HG03432 (cell line): ENCODE measurements around the gene ELFN1.
"Not testable (repeated sequence)": the region's sequence is repeated elsewhere in the genome, so short reads cannot be mapped to it uniquely, and the experiment has no call there.

Source experiments
- ATAC-seq: cut with Tn5 transposase; IDR thresholded peaks from one replicate; pipeline ENCODE4 v1.9.1; 2021; ENCODE audit warnings: mild to moderate bottlenecking, moderate library complexity; ENCODE audit not compliant: unreplicated experiment

ELFN1 gene

GRCh38 chr7:1752771-1753563, 82.9 kb downstream of the ELFN1 start:
- no peak for ATAC-seq

DNA sequence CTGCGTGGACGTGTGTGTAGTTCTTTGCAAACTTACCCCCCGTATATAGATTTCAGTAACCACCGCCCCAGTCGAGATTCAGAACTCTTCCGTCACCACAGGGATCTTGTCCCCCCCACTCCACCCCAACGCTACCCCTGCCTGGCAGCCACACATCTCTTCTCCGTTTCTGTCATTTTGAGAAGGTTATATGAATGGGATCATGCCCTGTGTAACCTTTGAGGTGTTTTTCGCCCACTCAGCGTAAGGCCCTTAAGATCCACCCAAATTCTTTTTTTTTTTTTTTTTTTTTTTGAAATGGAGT, 83.4 kb downstream of the ELFN1 start:
- ATAC-seq, result no peak

DNA sequence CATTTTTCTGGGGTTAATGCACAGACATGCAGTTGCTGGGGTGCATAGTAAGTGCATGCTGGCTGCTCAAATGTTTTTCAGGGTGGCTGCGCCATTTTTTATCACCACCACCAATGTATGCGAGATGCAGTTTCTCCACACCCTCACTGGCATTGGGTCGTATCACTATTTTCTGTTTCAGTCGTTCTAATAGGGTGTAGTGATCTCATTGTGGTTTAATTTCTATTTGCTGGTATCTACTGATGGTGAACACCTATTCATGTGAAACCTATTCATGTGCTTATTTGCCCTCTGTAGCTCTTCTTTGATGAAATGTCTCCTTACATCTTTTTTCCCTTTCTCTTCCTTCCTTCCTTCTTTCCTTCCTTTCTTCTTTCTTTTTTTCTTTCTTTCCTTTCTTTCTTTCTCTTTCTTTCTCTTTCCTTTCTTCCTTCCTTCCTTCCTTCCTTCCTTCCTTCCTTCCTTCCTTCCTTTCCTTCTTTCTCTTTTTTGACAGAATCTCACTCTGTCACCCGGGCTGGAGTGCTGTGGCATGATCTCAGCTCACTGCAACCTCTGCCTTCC, 84.3 kb downstream of the ELFN1 start:
- ATAC-seq, result no peak

DNA sequence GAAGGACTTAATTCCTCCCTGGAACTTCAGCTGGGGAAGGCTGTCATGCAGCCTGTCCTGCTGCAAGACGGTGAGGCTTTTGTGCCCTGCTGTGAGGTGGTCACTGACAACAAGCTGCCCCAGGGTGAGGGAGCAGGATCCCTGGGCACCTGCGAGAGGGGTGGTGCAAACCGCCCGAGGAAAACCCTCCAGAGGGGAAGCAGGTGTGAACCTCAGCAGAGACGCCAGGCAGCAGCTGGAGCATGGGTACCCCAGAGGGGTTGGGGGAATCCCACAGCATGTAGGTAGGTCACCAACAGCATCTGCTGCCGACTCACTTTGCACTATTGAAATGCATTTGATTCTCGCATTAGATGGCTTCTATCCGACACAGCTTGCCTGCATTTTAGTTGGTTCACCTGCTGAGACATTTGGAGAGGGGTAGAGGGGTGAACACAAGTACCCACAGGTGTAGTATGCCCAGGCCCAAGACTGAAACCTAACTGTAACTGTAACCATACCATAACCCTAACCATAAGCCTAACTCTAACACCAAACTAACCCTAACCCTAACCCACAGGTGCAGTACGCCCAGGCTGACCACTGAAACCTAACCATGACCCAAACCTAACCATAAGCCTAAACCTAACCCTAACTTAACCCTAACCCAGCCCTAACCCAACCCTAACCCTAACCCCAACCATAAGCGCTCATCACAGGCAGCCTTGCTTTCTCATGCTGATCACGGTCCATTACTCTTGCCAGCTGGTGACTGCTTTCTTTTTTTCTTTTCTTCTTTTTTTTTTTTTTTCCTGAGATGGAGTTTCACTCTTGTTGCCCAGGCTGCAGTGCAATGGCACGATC, 85.9 kb downstream of the ELFN1 start:
- no peak for ATAC-seq

DNA sequence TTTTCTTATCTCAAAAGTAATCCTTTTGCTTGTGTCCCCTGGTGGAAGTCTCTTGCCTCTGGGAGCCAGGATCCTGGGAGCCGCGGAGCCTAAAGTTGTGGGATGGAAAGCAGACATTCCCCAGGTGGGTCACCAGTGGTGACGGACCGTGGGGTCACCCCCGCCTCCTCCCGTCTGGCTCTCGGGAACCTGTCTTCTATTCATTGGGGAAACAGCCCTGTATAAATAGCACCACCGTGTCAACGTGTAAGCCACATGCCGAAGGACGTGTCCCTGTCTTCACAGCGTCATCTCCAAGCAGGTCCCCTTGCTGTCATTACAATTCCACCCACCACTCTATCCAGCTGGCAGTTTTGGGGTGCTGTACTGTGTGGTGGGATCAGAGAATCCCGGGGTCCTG, 87.5 kb downstream of the ELFN1 start:
- ATAC-seq, result no peak

DNA sequence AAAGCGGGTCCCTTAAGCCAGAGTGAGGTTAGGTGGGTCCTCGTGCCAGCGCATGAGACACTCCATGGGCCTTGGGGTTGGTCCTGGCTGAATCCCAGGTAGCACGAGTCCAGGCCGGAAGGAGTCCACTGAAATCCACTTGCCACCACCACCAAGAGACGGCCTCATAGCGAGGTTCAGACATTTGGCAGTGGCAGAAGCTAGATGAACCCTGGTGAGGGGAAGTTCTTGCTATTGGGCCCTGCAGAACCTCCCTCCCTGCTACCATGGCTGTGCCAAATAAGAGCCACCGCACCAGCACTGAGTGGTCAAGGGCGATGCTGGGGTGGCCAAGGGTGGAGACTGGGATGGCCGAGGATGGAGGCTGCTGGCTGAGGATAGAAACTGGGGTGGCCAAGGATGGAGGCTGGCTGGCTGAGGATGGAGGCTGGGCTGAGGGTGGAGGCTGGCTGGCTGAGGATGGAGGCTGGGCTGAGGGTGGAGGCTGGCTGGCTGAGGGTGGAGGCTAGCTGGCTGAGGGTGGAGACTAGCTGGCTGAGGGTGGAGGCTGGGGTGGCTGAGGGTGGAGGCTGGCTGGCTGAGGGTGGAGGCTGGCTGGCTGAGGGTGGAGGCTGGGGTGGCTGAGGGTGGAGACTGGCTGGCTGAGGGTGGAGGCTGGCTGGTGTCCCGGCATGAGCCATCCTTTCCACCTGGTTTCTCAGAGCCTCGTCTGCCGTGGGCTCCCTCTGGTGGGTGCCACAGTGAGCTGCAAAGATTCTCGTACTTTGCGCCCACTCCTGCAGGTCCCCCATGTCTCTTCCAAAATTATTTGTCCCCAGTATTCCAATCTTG, 88.2 kb downstream of the ELFN1 start:
- no peak for ATAC-seq

DNA sequence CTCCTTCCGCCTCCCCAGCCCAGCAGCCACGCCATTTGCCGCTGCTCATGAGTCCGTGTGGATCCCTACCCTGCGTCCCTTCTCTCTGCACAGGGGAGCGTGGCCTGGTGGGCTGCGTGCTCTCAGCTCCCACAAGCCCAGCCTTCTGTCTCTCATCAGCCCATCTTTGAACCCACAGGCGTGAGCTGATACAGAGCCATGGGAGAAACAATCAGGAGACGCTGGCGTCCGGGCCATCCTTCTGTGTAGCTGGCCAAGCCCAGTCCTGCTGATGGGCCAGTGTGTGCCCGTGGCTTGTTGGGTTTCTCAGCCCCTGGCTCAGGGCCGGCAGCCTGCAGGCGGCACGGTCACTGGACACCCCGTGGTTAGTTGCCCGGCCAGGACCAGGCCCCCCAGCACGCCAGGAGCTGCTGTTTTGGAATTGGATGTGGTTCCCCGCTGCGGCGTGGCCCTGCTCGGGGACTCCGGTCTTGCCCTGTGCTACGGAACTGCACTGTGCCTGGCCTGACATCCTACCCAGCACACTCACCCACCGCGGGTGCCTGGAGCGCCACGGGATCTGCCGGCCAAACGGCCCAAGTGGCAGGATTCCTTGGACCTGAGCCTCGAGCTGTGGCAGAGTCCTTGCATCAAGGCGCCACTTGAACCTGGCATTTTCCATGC, 88.9 kb downstream of the ELFN1 start:
- no peak for ATAC-seq

- no peak for ATAC-seq
These were observed 91.0 kb downstream of the ELFN1 start for GRCh38 chr7:1761097-1761496.

DNA sequence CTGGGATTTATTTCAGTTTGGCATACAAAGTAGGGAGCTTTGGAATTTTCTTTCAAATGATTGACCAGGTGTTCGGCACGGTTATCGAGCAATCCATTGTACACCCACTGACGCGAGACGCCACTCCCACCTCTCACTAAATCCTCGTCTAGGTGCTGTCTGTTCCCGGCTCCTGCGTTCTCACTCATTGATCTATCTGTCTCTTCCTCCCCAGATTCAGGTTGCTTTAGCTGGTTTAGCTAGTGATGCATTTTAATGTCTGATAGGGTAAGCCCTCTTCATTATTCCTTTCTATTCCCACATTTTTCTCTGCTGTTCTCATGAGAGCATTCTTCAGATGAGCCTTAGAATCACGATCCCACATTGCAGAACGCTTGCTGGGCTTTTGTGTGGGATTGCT, 91.7 kb downstream of the ELFN1 start:
- ATAC-seq, result no peak

- no peak for ATAC-seq
These were observed 92.3 kb downstream of the ELFN1 start for GRCh38 chr7:1762238-1762945.

DNA sequence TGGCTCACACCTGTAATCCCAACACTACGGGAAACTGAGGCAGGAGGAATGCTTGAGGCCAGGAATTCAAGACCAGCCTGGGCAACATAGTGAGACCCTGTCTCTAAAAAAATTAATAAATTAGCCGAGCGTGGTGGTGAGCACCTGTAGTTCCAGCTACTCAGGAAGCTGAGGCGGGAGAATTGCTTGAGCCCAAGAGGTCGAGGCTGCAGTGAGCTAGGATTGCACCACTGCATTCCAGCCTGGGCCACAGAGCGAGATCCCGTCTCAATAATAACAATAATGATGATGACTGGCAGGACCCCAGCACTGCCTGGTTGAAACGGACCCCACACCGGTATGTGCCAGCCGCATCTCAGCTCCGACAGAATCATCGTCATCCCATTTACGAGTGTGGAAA, 93.0 kb downstream of the ELFN1 start:
- ATAC-seq, result no peak

GRCh38 chr7:1763911-1764310, 93.8 kb downstream of the ELFN1 start:
- ATAC-seq, result not testable (repeated sequence)

DNA sequence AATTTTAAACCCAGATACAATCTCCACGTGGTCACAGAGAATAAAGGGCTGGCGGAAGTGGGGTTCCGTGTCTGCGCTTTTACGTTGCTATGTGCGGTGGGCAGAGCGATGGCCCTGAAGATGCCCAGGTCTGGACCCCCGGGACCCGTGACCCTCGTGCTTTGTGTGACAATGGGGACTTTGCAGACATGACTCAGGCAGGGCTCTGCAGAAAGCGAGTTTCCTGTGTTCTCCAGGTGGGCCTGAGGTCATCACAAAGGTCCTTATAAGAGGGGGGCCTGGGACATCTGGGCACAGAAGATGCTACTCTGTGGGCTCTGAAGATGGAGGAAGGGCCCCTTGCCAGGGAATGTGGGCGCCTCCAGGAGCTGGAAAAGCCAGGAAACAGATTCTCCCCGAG, 95.3 kb downstream of the ELFN1 start:
- no peak for ATAC-seq

GRCh38 chr7:1767524-1767923, 97.4 kb downstream of the ELFN1 start:
- ATAC-seq, result no peak

DNA sequence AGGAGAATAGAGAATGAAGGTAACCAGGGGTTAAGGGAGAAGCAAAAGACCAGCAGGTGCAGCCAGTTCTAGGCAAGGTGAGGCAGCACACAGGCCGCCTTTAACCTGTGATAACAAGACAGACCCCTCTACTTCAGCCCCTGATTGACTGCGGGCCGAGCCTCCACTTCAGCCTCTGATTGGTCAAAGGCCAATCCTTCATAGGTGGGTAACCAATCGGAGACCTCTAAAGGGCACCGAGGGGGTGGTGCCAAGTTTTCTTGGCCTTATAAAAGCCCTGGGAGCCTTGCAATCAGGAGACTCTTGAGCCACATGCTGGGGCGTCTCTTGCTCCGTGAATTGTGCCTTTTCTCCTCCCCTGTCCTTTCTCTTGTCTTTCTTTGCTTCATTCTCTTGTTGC, 98.8 kb downstream of the ELFN1 start:
- no peak for ATAC-seq

DNA sequence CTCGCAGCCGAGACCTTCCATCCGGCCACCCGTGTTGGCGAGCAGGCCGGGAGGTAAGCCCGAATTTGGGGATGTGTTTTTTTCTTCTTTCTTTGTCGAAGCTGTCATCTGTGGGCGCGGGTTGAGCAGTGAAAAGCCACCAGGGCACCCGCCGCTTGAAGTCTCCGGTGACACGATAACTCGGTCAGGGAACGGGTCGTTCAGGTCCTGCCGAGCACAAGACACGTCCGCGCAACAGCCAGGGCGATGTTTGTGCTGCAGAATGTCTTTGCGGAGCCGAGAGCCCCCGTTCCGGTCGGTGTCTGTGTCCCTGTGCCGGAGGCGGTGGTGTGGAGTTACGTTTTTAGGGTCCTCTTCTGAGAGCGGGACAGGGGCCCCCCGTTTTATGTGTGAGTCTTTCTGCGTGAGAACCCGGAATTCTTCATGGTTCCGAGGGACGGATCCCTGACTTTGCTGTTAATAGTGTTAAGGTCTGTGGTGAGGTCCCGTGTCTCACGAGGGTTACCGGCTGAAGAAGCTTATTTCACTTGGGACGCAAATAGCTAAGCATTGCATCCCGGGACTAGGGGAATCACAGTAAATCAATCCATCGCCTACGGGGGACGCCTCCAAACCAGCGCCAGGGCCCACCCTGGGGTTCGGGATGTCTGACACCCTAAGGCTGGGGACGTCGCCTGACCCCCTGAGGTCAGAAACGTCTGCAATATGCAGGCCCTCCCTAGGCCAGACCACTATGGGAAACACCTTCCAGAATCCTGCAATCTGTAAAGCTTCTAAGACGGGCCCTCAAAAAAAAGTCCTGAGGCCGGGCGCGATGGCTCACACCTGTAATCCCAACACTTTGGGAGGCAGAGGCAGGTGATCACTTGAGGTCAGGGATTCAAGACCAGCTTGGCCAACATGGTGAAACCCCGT, 99.5 kb downstream of the ELFN1 start:
- no peak for ATAC-seq

DNA sequence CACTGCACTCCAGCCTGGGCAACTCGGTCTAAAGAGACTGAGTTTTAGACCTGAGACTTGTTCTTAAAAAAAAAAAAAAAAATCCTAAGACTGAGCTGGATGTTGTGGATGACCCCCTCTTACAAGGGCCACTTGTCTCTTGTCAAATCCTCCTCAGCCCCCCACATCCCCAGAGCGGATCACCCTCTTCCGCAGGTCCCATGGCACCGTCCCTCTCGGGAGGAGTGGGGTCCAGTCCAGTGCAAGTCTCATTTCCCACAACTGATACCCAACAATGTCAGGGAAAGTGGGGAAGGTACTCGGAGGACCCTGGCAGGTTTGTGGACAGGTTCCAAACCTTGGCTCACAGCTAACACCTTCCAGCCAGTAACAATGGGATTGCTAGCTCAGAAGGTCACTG, 100.3 kb downstream of the ELFN1 start:
- ATAC-seq, result no peak

DNA sequence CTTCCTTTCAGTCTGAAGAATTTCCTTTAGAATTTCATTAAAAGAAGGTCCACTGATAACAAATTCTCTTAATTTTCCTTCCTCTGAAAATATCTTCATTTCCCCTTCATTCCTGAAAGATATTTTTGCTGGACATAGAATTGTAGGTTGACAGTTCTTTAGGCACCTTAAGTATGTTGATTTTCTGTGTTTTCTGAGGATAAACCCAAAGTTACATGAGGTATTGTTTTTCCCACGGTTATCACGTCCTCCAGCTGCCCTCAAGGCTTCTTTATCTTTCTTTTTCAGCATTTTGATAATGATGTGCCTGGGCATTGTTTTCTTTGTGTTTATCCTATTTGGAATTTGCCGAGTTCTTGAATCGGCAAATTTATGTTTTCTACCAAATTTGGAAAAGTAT, 105.3 kb downstream of the ELFN1 start:
- ATAC-seq, result no peak

- no peak for ATAC-seq
These were observed 107.0 kb downstream of the ELFN1 start for GRCh38 chr7:1777122-1777521.
